PC-9 (cell line): ENCODE results near the gene IRF9. TPM values are rescaled to one million over a fixed set of nuclear protein-coding genes. Genes with fewer than 3 reads are reported as not detected.

ENCODE experiments used
- BruUV-seq: library from RNA; stranded (reverse); fragments of 400-500 nt; replicated peaks from 2 replicates; lab custom pipeline; 2021; lab: Mats Ljungman, UMichigan
- CTCF ChIA-PET: fragments of 300-600 bp; sonication (Branson Sonifier 250); formaldehyde crosslinking; loops from one replicate; lab custom pipeline; 2022; ENCODE audit warnings: antibody characterized with exemption; lab: Charles Lee
- POLR2A ChIA-PET: fragments of 300-600 bp; sonication (Branson Sonifier 250); formaldehyde crosslinking; loops from one replicate; lab custom pipeline; 2022; ENCODE audit warnings: antibody characterized with exemption; ENCODE audit not compliant: unreplicated experiment; lab: Charles Lee
- DNase-seq, 2 experiments: peaks; one replicate each; pipeline versions ENCODE4 v3.0.0 to v3.0.0-alpha.2; 2015 to 2022; ENCODE audit warnings: mixed read lengths in 1 of 2
- H2AFZ ChIP-seq: fragments of 200-600 bp; sonication (generic); 2 replicates; pipeline ENCODE4 v1.8.1; 2017; ENCODE audit warnings: antibody characterized with exemption
- H3F3A ChIP-seq: fragments of 200-600 bp; sonication (generic); 2 replicates; pipeline ENCODE4 v1.8.1; 2017; ENCODE audit warnings: antibody characterized with exemption, mild to moderate bottlenecking, low read depth; ENCODE audit not compliant: insufficient read depth
- H3K27ac ChIP-seq: fragments of 200-600 bp; sonication (generic); 2 replicates; pipeline ENCODE4 v1.6.1; 2016; ENCODE audit warnings: mixed run types
- H3K27me3 ChIP-seq: fragments of 200-600 bp; sonication (generic); 2 replicates; pipeline ENCODE4 v1.6.1; 2016; ENCODE audit warnings: low read depth, mixed run types; ENCODE audit not compliant: insufficient read depth
- H3K36me3 ChIP-seq: fragments of 200-600 bp; sonication (generic); 2 replicates; pipeline ENCODE4 v1.6.1; 2016; ENCODE audit warnings: low read depth, mixed run types
- H3K4me1 ChIP-seq: fragments of 200-600 bp; sonication (generic); replicated peaks from 2 replicates; pipeline ENCODE4 v1.6.1; 2016; ENCODE audit warnings: mixed run types; ENCODE audit not compliant: insufficient read depth
- H3K4me2 ChIP-seq: fragments of 200-600 bp; sonication (generic); 2 replicates; pipeline ENCODE4 v1.6.1; 2017; ENCODE audit warnings: mixed run types
- H3K4me3 ChIP-seq: fragments of 200-600 bp; sonication (generic); 2 replicates; pipeline ENCODE4 v1.6.1; 2016; ENCODE audit warnings: mixed run types
- H3K79me2 ChIP-seq: fragments of 200-600 bp; sonication (generic); 2 replicates; pipeline ENCODE4 v1.6.1; 2017; ENCODE audit warnings: low read depth, mixed run types
- H3K9me2 ChIP-seq: fragments of 200-600 bp; sonication (generic); 2 replicates; pipeline ENCODE4 v1.8.1; 2017; ENCODE audit warnings: mild to moderate bottlenecking; ENCODE audit not compliant: insufficient read depth
- H3K9me3 ChIP-seq: fragments of 200-600 bp; sonication (generic); 2 replicates; pipeline ENCODE4 v1.8.1; 2016; ENCODE audit warnings: low read depth; ENCODE audit not compliant: insufficient read depth
- H4K20me1 ChIP-seq: fragments of 200-600 bp; sonication (generic); 2 replicates; pipeline ENCODE4 v1.8.1; 2017; ENCODE audit not compliant: insufficient read depth
- EZH2 ChIP-seq: fragments of 200-600 bp; sonication (generic); IDR thresholded peaks from 2 replicates; pipeline ENCODE4 v1.8.0; 2017; ENCODE audit warnings: antibody characterized with exemption, low read depth
- intact Hi-C: fragments of 100-400 bp; cut with micrococcal nuclease; formaldehyde crosslinking; loops from one replicate; pipeline ENCODE4 v1.10.0; 2022; ENCODE audit not compliant: unreplicated experiment
- total RNA-seq: library from RNA; stranded (reverse); gene quantifications from 2 replicates; pipeline ENCODE4 v1.2.3, GENCODE V29; 2021
- TF ChIP-seq, protein P1 (sequence below): fragments of 200-600 bp; sonication (generic); conservative IDR thresholded peaks from 2 replicates; pipeline ENCODE4 v1.6.1; 2017; ENCODE audit warnings: mixed run types, antibody characterized with exemption, mild to moderate bottlenecking, moderate library complexity

IRF9 gene
- total RNA-seq, 1 experiment from 2014 or later = 21.4 TPM

DNA sequence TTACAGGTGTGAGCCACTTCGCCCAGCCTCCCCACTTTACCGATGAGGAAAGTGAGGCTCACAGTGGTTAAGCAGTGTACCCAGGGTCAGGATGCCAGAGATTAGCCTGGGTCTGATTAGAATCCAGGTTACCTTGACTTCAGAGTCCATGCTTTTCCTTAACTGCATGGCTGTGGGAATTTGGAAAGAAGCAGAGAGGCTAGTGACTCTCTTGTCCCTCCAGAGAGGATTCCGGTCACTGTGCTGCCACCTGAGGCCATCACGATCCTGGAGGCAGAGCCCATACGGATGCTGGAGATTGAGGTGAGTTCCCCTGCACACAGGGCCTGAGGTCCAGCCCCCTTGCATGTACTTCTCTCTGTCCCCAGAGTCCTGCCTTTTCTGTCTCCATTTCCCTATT lies 15.5 kb downstream of the IRF9 start:
- CTCF ChIA-PET = no interaction called here
- DNase-seq = no peak
- no peaks in the 10 kb centered on the region for H3K36me3 ChIP-seq
- H3K9me3 ChIP-seq = no peaks in the 10 kb centered on the region
- no peaks in the 10 kb centered on the region; the same call in 1 of the 2 replicates for H4K20me1 ChIP-seq
- TF ChIP-seq EZH2 = no peak
- TF ChIP-seq, protein P1, sequence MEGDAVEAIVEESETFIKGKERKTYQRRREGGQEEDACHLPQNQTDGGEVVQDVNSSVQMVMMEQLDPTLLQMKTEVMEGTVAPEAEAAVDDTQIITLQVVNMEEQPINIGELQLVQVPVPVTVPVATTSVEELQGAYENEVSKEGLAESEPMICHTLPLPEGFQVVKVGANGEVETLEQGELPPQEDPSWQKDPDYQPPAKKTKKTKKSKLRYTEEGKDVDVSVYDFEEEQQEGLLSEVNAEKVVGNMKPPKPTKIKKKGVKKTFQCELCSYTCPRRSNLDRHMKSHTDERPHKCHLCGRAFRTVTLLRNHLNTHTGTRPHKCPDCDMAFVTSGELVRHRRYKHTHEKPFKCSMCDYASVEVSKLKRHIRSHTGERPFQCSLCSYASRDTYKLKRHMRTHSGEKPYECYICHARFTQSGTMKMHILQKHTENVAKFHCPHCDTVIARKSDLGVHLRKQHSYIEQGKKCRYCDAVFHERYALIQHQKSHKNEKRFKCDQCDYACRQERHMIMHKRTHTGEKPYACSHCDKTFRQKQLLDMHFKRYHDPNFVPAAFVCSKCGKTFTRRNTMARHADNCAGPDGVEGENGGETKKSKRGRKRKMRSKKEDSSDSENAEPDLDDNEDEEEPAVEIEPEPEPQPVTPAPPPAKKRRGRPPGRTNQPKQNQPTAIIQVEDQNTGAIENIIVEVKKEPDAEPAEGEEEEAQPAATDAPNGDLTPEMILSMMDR = no peak
- no peaks in the 10 kb centered on the region for H3K27me3 ChIP-seq
- H3K4me2 ChIP-seq = no peak overlapping the region
- no peak overlapping the region for H3K27ac ChIP-seq
- no peaks in the 10 kb centered on the region; the same call in 1 of the 2 replicates for H3F3A ChIP-seq
- BruUV-seq = no TSS peak
- no peak overlapping the region for H2AFZ ChIP-seq
- POLR2A ChIA-PET = no interaction called here
- H3K9me2 ChIP-seq = no peaks in the 10 kb centered on the region
- H3K79me2 ChIP-seq = no peaks in the 10 kb centered on the region
- H3K4me1 ChIP-seq = no peaks in the 10 kb centered on the region
- intact Hi-C loops = no loop called here
- no peak overlapping the region for H3K4me3 ChIP-seq

DNA sequence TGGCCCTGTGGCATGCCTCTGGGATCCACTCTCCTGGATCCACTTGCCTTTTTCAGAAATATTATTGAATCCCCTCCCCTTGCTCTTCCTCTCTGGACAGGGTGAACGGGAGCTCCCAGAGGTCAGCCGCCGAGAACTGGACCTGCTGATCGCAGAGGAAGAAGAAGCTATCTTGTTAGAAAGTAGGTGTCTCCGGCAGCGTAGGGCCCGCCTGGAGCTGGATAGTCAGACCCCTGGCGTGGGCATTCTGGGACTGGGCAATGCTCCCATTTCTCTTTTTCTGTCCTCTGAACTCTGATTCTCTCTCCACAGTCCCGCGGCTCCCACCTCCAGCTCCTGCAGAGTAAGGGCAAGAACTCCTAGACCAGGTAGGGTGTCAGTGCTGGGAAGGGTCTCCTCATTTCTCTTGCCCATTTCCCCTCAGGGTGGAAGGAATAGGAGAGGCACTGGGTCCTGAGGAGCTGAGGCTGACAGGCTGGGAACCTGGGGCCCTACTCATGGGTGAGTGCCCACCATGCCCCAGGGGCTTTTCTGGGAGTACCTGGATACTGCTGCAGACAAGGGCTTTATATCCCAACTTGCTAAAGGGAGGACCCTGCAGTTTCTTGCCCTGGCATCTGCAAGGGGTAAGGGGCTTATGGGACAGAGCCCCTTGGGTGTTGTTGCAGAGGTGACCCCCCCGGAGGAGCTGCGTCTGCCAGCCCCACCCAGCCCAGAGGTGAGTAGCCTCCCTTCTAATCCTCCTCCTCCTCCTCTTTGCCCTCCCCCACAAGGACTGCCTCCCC lies 16.2 kb downstream of the IRF9 start:
- H3K4me2 ChIP-seq = no peak overlapping the region
- ChIA-PET CTCF (no interaction called here), POLR2A (no interaction called here)
- no peaks in the 10 kb centered on the region for H3K36me3 ChIP-seq
- H3K27ac ChIP-seq = no peak overlapping the region
- TF ChIP-seq, protein P1 = no peak
- no peak for TF ChIP-seq EZH2
- no peak for DNase-seq
- H3K4me3 ChIP-seq = no peak overlapping the region
- H3K9me2 ChIP-seq = no peaks in the 10 kb centered on the region
- H3F3A ChIP-seq = no peaks in the 10 kb centered on the region; the same call in 1 of the 2 replicates
- H3K9me3 ChIP-seq = no peaks in the 10 kb centered on the region
- no TSS peak for BruUV-seq
- H2AFZ ChIP-seq = no peak overlapping the region
- no peaks in the 10 kb centered on the region; the same call in 1 of the 2 replicates for H4K20me1 ChIP-seq
- no peaks in the 10 kb centered on the region for H3K4me1 ChIP-seq
- H3K27me3 ChIP-seq = no peaks in the 10 kb centered on the region
- H3K79me2 ChIP-seq = no peaks in the 10 kb centered on the region
- intact Hi-C loops = no loop called here

DNA sequence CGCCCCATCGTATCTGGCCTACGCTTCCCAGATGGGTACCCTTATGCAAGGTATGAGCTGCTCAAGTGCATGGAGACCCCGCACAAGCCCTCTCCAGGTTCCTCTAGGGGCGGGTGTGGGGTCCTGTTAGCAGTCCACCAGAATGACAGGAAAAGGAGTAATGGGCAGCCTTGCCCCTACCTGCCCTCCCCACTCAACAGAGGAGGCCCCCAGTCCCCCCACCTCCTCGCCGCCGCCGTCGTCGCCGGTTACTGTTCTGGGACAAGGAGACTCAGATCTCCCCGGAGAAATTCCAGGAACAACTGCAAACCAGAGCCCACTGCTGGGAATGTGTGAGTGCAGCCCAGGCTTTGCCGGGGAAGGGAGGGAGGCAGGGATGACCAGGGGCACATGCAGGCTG lies 16.8 kb downstream of the IRF9 start:
- no peaks in the 10 kb centered on the region for H3K9me3 ChIP-seq
- H3K27ac ChIP-seq = no peak overlapping the region
- no peak overlapping the region for H3K4me3 ChIP-seq
- no peak for DNase-seq
- H3K4me1 ChIP-seq = no peaks in the 10 kb centered on the region
- no peaks in the 10 kb centered on the region for H3K79me2 ChIP-seq
- no peak overlapping the region for H3K4me2 ChIP-seq
- intact Hi-C loops = no loop called here
- ChIA-PET CTCF (no interaction called here), POLR2A (no interaction called here)
- H3K9me2 ChIP-seq = no peaks in the 10 kb centered on the region
- H3K27me3 ChIP-seq = no peaks in the 10 kb centered on the region
- H3K36me3 ChIP-seq = no peaks in the 10 kb centered on the region
- H3F3A ChIP-seq = no peaks in the 10 kb centered on the region; the same call in 1 of the 2 replicates
- TF ChIP-seq, protein P1 = no peak
- no peak for TF ChIP-seq EZH2
- no TSS peak for BruUV-seq
- H4K20me1 ChIP-seq = no peaks in the 10 kb centered on the region; the same call in 1 of the 2 replicates
- no peak overlapping the region for H2AFZ ChIP-seq
